HG02943 (cell line): ENCODE data around the gene CXXC1.
"Not testable (repeated sequence)": the region's sequence is repeated elsewhere in the genome, so short reads cannot be mapped to it uniquely, and the experiment has no call there.

Source experiments
- ATAC-seq: cut with Tn5 transposase; IDR thresholded peaks from one replicate; pipeline ENCODE4 v1.9.1; 2021; ENCODE audit warnings: mild to moderate bottlenecking, low read depth, moderate library complexity; ENCODE audit not compliant: unreplicated experiment

Gene CXXC1

DNA sequence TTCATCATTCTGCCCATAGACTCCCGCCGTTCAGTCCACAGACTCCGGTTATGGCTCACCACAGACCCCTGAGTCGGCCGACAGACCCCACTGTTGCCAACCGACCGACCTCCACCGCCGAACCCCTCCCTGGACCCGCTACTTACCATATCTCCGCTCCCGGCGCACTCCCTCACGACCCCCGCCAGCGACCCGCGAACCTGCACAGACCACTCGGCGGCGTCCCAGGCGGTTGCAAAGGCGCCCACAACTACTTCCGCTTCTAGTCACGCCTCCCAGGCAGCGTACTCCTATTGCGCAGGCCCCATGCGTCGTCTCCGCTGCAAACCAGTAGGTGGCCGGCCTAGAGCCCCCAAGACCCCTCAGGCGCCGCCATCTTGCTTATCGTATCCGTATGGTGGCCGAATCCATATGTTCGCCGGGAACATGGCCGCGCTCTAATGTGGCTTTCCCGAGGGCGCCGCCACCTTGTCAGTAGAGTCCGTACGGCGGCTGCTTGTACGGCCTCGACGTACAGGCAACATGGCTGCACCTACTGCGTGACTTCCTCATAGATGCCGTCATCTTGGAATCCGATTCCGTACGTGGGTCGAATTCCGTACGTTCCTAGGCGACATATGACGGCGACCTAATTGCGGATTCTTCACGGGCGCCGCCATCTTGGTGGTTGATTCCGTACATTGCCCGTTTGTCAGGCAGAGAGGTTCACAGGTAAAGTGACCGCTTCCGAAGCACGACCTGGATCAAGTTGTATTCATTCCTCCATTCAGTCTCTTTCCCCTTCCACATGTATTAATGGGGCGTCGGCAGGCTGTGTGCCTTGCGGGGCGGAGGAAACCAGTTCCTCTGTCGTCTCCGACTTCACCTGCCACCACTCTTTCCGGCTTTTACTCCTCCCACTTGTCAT lies at the start of gene CXXC1:
Gene CXXC1, minus strand, starts transcription at position 252 of the 907 bp plus-strand sequence. Its CDS starts 103 bp downstream, at position 149.
- peak; percentile 83 for ATAC-seq

DNA sequence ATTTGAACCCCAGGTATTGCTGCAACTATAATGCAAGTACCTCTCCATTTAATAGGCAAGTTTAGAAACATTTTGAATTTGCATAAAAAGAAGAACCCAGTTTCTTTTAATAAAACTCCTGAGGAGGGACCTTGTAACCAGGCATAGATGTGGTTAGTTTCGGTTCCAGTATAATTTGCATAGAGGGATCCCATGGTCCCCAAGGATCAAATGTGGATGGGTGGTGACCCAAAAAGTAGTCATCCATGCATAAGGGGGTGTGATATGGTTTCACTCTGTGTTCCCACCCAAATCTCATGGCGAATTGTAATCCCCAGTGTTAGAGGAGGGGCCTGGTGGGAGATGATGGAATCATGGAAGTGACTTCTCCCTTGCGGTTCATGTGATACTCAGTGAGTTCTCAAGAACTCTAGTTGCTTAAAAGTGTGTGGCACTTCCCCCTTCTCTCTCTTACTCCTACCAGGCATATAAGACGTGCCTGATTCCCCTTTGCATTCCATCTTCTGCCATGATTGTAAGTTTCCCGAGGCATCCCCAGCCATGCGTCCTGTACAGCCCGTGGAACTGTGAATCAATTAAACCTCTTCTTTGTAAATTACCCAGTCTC lies 47.2 kb upstream of the CXXC1 start:
- ATAC-seq, result no peak

DNA sequence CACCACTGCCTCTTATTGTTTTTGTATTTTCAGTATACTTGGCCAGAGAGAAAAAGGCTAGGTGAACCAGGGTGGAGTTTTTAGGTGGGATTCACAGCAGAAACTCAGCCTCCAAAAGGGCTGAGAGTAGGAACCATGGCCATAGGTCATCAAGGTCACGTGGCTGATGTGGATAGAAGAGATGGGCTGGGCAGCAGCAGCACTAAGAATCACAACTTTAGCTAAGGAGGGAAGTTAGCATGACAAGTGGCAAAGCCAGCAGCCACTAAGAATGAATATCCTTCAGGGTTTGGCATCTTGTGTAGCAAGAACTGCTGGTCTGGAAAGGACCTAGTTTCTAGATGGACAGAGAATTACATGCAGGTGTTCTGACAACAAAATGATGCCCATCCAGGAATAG lies 44.2 kb upstream of the CXXC1 start:
- no peak for ATAC-seq

DNA sequence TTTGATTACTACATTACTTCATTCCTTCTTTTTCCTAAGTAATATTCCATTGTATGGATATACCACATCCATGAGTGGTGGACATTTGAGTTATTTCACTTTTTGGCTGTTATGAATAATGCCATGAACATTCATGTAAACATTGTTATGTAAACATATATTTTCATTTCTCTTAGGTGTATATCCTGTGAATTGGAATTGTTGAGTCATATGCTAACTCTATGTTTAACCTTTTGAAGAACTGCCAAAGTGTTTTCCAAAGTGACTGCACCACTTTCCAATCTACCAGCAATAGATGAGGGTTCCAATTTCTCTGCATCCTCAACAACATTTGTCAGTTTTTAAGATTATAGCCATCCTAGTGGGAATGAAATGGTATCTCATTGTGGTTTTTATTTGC lies 42.7 kb upstream of the CXXC1 start:
- no peak for ATAC-seq

DNA sequence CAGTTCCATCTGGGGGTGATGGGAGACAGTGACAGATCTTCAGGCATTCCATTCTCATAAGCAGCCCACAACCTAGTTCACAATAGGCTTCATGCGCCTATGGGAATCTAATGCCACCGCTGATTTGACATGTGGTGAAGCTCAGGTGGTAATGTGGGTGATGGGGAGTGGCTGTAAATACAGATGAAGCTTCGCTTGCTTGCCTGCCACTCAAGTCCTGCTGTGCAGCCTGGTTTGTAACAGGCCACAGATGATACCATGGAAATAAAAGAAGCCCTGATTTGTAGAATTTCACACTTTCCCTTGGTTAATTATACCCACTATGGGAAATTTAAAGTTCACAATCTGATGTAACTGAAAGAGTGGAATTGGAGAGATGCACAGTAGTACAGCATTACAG lies 40.5 kb upstream of the CXXC1 start:
- no peak for ATAC-seq

DNA sequence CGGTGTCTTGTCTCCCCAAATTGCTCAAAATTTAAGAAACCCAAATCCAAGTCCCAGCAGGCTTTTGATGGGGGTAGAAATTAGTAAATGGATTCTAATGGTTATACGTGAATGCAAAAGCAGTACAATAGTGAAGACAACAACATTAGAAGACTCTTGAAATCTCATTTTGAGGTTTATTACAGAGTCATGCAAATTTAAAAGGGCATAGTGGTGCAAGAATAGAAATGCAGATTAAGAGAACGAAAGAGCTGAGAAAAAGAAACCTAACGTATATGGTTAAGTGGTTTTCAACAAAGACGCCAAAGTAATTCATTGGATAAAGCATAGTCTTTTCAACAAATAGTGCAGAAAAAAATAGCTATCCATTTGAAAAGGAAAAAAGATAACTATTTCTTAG lies 33.2 kb upstream of the CXXC1 start:
- peak; percentile 75 for ATAC-seq

DNA sequence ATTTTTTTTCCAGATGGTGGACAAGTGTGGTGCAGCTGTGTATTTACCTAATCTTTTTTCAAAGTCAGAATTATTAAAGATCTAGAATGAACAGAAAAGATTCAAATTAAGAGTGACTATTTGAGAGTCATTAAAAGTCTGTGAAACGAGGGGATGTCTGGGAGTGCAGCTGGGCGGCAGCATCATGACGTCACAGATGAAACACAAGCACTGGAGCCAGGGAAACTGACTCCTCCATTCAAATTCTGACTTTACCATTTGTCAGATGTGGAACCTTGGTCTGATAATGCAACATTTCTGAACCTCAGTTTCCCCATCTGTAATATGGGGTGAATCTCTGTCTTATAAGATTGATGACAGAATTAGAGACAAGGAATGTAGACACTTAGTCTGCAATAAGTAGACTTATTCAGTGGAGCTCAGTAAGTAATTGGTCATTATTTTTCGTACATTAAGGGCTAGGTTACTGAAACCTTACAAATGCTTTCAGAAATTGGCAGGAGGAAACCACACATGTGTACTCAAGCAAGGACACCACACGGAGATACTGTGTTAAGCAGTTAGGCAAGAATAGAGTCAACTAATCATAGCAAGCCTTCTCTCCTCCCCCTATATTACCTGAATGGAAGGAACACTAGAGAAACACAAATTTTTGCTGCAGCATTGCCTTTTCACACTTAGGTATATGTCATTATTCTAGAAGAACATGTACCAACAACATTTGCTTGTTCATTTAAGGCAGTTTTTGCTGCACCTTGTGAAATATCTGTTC lies 27.8 kb upstream of the CXXC1 start:
- peak; percentile 75 for ATAC-seq

DNA sequence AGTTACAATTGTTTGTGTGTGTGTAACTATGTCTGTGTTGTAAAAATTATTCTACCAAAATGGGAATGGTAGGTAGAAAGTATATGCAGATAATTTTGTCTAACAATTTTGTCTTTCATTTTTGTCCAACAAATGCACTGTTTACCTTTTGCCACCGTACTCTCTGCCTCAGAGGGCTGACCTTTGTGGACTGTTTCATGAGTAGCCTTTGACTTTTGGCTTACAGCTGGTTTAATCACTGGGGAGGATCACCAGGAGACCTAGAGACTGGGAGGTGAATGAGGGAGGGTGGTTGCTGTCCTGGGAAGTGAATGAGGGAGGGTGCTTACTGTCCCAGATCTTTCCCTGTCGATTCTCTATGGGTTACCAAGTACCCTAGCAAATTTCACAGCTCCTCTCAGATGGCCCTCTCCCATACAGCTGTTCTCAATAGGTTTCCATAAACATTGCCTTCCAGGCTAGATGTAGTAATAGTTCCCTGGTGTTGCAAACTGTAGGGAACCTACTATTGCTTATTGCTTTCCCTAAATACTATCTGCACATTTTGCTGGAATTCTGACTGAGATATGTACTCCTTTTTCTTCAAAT lies 26.5 kb upstream of the CXXC1 start:
- no peak for ATAC-seq

DNA sequence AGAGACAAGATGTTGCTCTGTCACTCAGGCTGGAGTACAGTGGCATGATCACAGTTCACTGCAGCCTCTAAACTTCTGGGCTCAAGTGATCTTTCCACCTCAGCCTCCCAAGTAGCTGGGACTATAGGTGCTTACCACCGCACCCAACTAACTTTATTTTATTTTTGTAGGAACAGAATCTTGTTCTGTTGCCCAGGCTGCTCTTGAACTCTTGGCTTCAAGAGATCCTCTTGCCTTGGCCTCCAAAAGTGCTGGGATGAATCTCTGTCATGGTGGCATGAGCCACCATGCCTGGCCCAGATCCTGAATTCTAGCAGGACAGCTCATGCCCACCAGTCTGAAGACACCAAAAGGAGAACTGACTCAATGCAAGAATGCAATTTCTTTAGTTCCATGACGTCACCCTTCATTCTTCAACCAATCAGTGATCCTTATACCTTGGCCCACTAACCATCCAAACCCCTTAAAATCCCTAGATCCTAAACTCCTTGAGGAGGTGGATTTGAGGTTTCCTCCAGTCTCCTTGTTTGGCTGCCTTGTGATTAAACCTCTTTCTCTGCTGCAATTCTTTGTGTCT lies 25.6 kb upstream of the CXXC1 start:
- no peak for ATAC-seq

DNA sequence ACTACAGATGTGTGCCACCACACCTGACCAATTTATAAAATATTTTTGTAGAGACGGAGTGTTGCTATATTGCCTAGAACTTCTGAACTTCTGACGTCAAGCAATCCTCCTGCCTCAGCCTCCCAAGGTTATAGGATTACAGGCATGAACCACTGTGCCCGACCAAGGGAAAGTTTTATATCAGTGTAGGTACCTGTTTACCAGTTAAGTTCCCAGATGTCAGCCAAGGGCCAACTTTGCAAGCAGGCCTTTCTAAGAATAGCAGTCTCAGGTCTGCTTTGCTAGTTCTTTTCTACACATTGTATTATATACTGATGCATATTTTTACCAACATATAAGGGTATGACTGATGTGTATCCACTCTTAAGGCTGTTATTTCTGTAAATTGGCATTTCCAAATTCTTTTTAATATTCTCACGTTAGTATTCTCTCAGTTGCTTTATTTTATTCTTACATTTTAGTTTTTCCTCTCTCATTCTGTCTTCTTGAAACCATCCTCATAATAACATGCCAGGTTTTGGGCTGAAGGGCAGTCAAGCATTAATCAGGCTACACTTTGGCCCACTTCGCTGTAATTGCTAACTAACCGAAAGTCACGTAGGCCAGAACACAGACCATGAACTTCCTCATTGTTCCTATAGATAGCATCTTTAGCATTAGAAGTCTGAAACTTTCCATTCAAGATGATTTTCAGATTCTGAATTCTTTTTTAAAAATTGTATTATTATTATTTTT lies 25.0 kb upstream of the CXXC1 start:
- peak; percentile 71 for ATAC-seq

DNA sequence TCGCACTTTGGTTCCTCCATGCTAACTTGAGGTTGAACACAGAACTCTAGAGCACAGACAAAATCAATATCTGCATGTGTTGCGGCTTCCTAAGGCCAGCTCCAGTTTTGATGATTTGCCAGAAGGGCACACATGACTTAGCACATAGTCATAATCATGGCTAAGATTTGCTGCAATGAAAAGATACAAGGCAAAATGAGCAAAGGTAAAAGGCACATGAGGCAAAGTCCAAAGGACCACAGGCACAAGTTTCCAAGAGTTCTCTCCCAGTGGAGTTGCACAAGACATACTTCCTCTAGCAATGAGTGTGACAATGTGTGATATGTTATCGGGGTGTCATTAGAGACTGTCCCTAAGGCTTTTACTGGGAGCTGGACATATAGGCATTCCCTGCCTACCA lies 24.2 kb upstream of the CXXC1 start:
- no peak for ATAC-seq

DNA sequence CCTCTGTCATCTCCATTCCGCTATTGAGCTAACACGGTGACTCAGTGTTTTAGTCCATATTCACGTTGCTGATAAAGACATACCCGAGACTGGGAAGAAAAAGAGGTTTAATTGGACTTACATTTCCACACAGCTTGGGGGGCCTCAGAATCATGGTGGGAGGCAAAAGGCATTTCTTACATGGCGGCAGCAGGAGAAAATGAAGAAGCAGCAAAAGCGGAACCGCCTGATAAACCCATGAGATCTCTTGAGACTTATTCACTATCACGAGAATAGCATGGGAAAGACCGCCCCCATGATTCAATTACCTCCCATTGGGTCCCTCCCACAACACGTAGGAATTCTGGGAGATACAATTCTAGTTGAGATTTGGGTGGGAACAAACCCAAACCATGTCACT lies 22.6 kb upstream of the CXXC1 start:
- no peak for ATAC-seq

DNA sequence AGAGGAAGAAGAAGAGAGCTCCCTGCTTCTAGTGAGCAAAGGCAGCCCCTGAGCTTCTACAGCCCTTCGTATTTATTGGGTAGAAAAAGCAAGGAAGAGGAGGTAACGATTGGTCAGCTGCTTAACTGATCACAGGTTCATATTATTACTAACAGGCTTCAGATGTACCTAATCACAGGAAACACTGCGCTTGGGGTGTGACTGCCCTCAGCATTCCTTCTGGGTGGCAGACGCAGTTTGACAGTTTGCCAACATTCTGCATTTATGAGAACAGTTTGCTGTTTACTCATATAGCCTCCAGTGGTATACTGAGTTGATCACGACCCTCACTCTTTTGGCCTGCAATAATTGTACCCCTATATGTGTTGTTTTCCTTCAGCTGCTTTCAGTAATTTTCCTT lies 21.4 kb upstream of the CXXC1 start:
- ATAC-seq, result not testable (repeated sequence)

DNA sequence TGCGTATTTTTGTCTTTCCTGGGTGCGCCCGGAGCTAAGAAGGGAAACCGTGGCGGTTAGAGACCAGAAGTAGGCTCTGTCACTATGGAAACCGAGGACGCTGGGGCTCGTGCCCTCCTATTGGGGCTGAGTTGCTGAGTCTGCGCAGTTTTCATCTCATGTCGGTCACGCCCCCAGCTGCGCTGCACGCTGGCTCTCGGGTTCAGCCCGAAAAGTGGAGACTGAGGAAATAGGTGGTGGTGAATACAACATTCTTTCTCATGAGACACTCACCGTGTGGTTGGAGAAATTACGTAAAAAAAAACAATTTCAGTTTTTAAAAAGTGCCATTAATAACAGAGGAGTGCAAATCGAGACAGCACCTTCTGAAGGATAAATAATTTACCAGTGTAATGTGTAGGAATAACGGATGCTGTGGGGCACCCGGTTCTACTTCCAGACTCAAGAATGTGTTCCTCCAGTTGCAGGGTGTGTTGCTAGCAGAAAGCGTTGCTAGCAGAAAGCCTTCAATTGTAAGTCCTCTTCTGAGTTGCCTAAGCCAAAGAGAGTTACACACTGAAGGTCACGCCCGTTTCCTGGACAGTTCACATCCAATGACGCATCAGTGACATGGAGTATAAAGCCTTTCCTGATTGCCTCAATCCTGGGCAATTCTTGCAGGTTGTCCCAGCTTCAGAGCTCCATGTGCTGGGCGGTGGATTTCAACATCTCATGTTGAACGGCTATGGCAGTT lies 20.4 kb upstream of the CXXC1 start:
- ATAC-seq, result peak; percentile 85

DNA sequence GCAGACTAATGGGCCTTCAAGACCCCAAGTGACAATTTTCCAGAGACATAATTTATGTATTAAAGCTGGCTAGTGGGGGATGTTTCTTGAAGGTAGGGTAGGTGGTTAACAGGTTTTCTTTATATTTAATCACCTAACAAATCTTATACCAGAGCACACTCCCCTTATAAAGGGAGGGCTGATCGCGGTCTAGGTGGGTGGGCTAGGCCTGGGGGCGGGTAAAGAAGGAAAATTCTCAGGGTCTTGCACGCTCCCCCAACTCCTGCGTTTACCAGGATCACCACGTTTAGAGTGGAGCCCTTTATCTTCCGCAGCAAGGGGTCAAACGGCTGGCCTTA lies 19.9 kb upstream of the CXXC1 start:
- peak; percentile 13 for ATAC-seq

DNA sequence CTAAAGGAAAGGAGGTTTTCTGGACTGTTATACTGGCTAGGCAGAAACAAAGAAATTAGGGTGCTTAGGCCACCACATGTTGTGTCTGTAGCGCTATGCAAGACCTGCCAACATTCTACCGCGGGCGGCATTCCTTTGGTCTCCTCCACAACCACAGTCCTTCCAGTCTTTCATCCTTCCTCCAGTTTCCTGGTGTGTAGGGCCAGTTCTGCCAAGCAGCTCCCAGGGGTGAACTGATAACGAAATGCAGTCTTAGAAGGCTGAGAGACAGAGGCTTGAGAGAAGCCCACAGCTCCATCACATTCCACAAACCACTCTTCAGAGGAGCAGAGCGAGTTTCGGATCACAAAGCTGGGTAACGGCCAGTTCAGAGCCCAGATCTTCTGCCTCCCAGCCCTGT lies 19.5 kb upstream of the CXXC1 start:
- no peak for ATAC-seq

DNA sequence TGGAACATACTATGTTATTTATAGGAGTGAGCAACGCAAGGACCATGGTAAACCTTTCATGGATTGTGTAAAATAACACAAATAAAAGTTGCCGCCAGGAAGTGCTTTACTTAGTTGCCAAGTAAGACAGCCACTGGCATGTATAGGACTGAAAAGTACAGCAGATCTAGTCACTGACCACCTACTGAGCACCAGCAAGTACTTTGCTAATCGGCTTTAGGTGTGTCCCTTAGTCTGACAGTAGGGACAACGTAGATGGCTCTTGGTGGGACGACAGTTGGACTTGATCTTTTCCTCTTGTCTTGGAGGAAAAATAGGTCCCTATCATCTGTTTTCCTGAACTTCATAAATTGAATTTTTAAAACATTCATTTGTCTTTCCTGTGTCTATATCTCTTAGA lies 13.6 kb upstream of the CXXC1 start:
- ATAC-seq, result no peak

DNA sequence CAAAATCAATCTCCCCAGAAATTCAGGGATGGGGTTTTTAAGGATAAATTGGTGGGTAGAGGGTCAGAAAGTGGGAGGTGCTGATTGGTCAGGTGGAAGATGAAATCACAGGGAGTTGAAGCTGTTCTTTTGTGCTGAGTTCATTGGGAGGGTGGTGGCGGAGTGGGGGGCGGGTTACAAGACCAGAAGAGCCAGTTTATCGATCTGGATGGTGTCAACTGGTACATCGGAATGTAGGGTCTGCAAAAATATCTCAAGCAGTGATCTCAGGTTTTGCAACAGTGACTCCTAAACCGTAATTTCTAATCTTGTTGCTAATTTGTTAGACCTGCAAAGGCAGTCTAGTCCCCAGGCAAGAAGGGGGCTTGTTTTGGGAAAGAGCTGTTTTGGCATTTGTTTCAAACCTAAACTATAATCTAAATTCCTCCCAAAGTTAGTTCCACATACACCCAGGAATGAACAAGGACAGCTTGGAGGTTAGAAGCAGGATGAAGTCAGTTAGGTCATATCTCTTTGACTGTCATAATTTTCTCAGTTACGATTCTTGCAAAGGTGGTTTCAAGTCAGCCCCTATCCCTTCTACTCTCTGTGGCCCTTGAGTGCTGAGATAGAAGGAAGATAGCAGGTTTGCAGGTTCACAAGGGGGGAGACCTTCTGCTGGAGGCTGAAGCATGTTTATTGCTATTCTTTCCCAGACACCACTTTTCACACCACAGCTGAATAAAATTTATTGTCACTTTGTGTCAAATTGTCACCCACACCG lies 12.3 kb upstream of the CXXC1 start:
- no peak for ATAC-seq
